CD4-positive, CD25-positive, alpha-beta regulatory T cell (primary cell): ENCODE measurements around the gene RANGRF. TPM values are rescaled to one million over a fixed set of nuclear protein-coding genes. Genes with fewer than 3 reads are reported as not detected.

Experiments
- ATAC-seq, 2 donors: fragments of 150-1000 bp; cut with Tn5 transposase; one replicate each; pipeline ENCODE4 v1.10.0; 2021; ENCODE audit warnings: low read depth in 2 of 2, moderate number of reproducible peaks in 2 of 2, moderate library complexity in 1 of 2
- DNase-seq, 3 donors: peaks; one replicate each; pipeline versions ENCODE4 v3.0.0 to v3.0.0-alpha.2; 2012 to 2022; ENCODE audit warnings: mixed read lengths in 1 of 3
- H3K27ac ChIP-seq: one replicate; pipeline ENCODE4 v1.7.0; 2013; ENCODE audit warnings: mild to moderate bottlenecking, low read length; ENCODE audit not compliant: insufficient read depth, poor library complexity, severe bottlenecking
- H3K27me3 ChIP-seq: one replicate; pipeline ENCODE4 v1.7.0; 2013; ENCODE audit warnings: low read length; ENCODE audit not compliant: control insufficient read depth, insufficient read depth
- H3K36me3 ChIP-seq: one replicate; pipeline ENCODE4 v1.7.0; 2013; ENCODE audit warnings: mild to moderate bottlenecking, low read length, moderate library complexity; ENCODE audit not compliant: control insufficient read depth, insufficient read depth
- H3K4me1 ChIP-seq: 2 replicates; pipeline ENCODE4 v1.7.0; 2013; ENCODE audit warnings: mild to moderate bottlenecking, low read length; ENCODE audit not compliant: insufficient read depth, control insufficient read depth, poor library complexity, severe bottlenecking
- H3K4me3 ChIP-seq: one replicate; pipeline ENCODE4 v1.7.0; 2013; ENCODE audit warnings: low read depth, mild to moderate bottlenecking, low read length, moderate library complexity
- H3K9me3 ChIP-seq, 2 experiments: 1 replicate in 1 of 2; 2 replicates in 1 of 2; pipeline ENCODE4 v1.7.0; 2013; ENCODE audit warnings: low read length in 2 of 2, mild to moderate bottlenecking in 1 of 2, moderate library complexity in 1 of 2; ENCODE audit not compliant: control insufficient read depth in 2 of 2
- H3K27ac Mint-ChIP-seq, 3 donors: one replicate each; pipeline ENCODE4 v1.8.0; 2020 to 2022; ENCODE audit warnings: mild to moderate bottlenecking in 3 of 3, mixed read lengths in 3 of 3, moderate library complexity in 2 of 3
- H3K27me3 Mint-ChIP-seq: one replicate; pipeline ENCODE4 v1.8.0; 2022; ENCODE audit warnings: mild to moderate bottlenecking, mixed read lengths
- H3K36me3 Mint-ChIP-seq: one replicate; pipeline ENCODE4 v1.8.0; 2020; ENCODE audit warnings: mixed read lengths
- H3K4me1 Mint-ChIP-seq, 4 donors: one replicate each; pipeline ENCODE4 v1.8.0; 2020 to 2022; ENCODE audit warnings: mixed read lengths in 4 of 4, mild to moderate bottlenecking in 1 of 4
- H3K4me3 Mint-ChIP-seq, 4 donors: one replicate each; pipeline ENCODE4 v1.8.0; 2020 to 2022; ENCODE audit warnings: mild to moderate bottlenecking in 4 of 4, mixed read lengths in 4 of 4, moderate library complexity in 3 of 4
- H3K9me3 Mint-ChIP-seq, 7 donors: one replicate each; pipeline ENCODE4 v1.8.0; 2020 to 2022; ENCODE audit warnings: mixed read lengths in 7 of 7, mild to moderate bottlenecking in 3 of 7, moderate library complexity in 2 of 7
- polyA plus RNA-seq, 4 donors: library from polyadenylated mRNA; unstranded; fragments of 300-500 nt; fragmentation: Illumina TruSeq; gene quantifications; one replicate each; pipeline ENCODE4 v1.2.3, GENCODE V29; 2021
- total RNA-seq: library from RNA; stranded (reverse); gene quantifications from one replicate; pipeline ENCODE4 v1.2.3, GENCODE V29; 2022

RANGRF gene
- total and polyA plus RNA-seq, 5 donors from 2014 or later: 40.0 to 131 (median 91.7) TPM

- Histone ChIP-seq H3K27ac (no peak overlapping the region), H3K9me3 (no peaks in the 10 kb centered on the region), H3K4me3 (no peak overlapping the region), H3K4me1 (peaks cover 3% of the 10 kb centered on the region), H3K27me3 (peaks cover 10% of the 10 kb centered on the region), H3K36me3 (no peaks in the 10 kb centered on the region)
- Mint-ChIP-seq H3K27me3 (peaks cover 30% of the 10 kb centered on the region), H3K9me3 (peaks cover 0 to 1% (median 0%) of the 10 kb centered on the region in 7 donors), H3K36me3 (no peaks in the 10 kb centered on the region), H3K27ac (no peak overlapping the region), H3K4me3 (no peak overlapping the region), H3K4me1 (no peaks in the 10 kb centered on the region)
- DNase-seq (no peak), ATAC-seq (no peak)
Measured at GRCh38 chr17:8332128-8332527, 43.7 kb downstream of the RANGRF start.

DNA sequence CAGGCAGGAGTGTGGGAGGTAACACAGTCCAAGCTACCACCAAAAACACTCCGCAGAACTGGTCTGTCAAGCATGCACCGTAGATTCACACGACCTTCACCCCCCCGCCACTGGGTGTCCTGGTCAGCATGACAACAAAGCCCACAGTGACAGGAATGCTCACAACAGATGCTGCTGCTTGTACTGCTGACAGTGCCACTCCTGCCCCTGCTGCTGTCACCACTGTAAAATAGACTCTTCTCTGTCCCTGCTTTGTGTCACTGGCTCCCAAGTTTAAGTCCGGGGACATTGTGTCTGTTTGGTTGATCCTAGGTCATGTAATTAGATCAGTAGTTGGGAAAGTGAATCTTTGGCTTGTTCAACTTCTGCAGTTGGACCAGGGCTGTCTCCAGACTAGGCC is 44.2 kb downstream of the RANGRF start:
- H3K4me3 Mint-ChIP-seq: no peak overlapping the region
- no peak overlapping the region for H3K27ac ChIP-seq
- no peaks in the 10 kb centered on the region for H3K36me3 Mint-ChIP-seq
- H3K27ac Mint-ChIP-seq: no peak overlapping the region
- no peaks in the 10 kb centered on the region for H3K36me3 ChIP-seq
- ATAC-seq: no peak
- no peak for DNase-seq
- H3K4me1 ChIP-seq: no peaks in the 10 kb centered on the region
- peaks cover 0 to under 1% (median under 1%) of the 10 kb centered on the region in 4 donors for H3K4me1 Mint-ChIP-seq
- peaks cover 25% of the 10 kb centered on the region for H3K27me3 Mint-ChIP-seq
- H3K9me3 ChIP-seq: no peaks in the 10 kb centered on the region
- peaks cover 8% of the 10 kb centered on the region for H3K27me3 ChIP-seq
- H3K9me3 Mint-ChIP-seq: peaks cover 0 to 1% (median 0%) of the 10 kb centered on the region in 7 donors
- no peak overlapping the region for H3K4me3 ChIP-seq

GRCh38 chr17:8333281-8333680 is 44.8 kb downstream of the RANGRF start:
- H3K4me1 ChIP-seq: peaks cover 5% of the 10 kb centered on the region
- H3K9me3 ChIP-seq: no peaks in the 10 kb centered on the region
- ATAC-seq: no peak
- no peak overlapping the region for H3K27ac ChIP-seq
- Mint-ChIP-seq H3K4me1 (peaks cover 0 to 6% (median 2%) of the 10 kb centered on the region in 4 donors), H3K36me3 (no peaks in the 10 kb centered on the region), H3K27me3 (peaks cover 19% of the 10 kb centered on the region), H3K4me3 (no peak overlapping the region), H3K27ac (no peak overlapping the region), H3K9me3 (peaks cover 0 to 1% (median 0%) of the 10 kb centered on the region in 7 donors)
- no peak for DNase-seq
- peaks cover 2% of the 10 kb centered on the region for H3K27me3 ChIP-seq
- H3K36me3 ChIP-seq: no peaks in the 10 kb centered on the region
- H3K4me3 ChIP-seq: no peak overlapping the region

DNA sequence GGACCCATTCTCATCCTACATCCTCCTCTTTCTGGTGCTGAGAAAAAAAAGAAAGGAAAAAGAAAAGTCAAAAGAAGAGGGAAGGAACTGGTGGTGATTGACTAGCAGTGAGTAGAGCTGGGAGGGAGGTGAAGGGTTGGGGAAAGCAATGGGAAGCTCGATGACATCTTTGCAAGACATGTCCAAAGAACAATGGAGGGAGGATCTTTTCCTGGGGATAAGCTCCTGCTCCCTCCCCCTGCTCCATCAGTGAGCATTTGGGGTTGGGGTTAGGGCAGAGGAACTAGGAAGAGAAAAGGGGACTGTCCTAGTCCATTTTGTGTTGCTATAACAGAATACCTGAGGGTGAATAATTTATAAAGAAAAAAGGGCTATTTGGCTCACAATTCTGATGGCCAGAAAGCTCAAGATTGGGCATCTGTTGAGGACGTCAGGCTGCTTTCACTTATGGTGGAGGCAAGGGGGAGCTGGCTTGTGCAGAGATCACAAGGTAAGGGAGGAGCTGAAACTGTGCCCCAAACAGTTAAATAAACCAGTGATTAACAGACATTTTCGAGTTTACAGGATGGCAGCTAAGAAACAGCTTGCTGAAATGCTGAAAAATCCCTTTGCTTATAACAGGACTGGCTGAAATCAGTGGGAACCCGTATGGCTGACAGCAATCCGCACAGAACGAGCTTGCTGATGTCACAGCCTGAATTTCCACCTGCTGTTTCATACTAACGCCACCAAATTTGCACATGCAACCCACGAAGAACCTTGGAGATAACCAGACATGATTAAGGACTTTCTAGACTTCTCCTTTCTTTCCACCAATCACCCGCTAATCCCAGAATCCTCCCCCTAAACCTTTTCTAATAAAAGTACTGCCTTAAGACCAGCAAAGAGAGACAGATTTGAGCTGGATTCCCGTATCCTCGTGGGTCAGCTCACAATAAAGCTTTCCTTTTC is 49.6 kb downstream of the RANGRF start:
- H3K36me3 Mint-ChIP-seq: no peaks in the 10 kb centered on the region
- no peaks in the 10 kb centered on the region for H3K9me3 ChIP-seq
- H3K9me3 Mint-ChIP-seq: peaks cover 0 to 1% (median 0%) of the 10 kb centered on the region in 7 donors
- no peak overlapping the region for H3K27ac ChIP-seq
- DNase-seq: peak in 1 of 3 donors; percentile 26
- peak overlapping the region; percentile 21 for H3K4me3 ChIP-seq
- no peaks in the 10 kb centered on the region for H3K27me3 ChIP-seq
- H3K27ac Mint-ChIP-seq: peak overlapping the region in 2 of 3 donors; percentile 37 to 39
- peak overlapping the region in 1 of 4 donors; percentile 31 for H3K4me3 Mint-ChIP-seq
- no peaks in the 10 kb centered on the region for H3K36me3 ChIP-seq
- peak in 1 of 2 donors; percentile 31 for ATAC-seq
- H3K4me1 Mint-ChIP-seq: peaks cover 0 to 8% (median 3%) of the 10 kb centered on the region in 4 donors
- H3K4me1 ChIP-seq: peaks cover 6% of the 10 kb centered on the region
- peaks cover 16% of the 10 kb centered on the region for H3K27me3 Mint-ChIP-seq

- DNase-seq: no peak
- H3K36me3 Mint-ChIP-seq: no peaks in the 10 kb centered on the region
- H3K9me3 Mint-ChIP-seq: peaks cover 0 to 1% (median 0%) of the 10 kb centered on the region in 7 donors
- H3K4me3 Mint-ChIP-seq: peak overlapping the region in 1 of 4 donors; percentile 38
- H3K4me1 Mint-ChIP-seq: peaks cover 0 to 8% (median 3%) of the 10 kb centered on the region in 4 donors
- H3K27me3 ChIP-seq: no peaks in the 10 kb centered on the region
- no peaks in the 10 kb centered on the region for H3K36me3 ChIP-seq
- H3K4me3 ChIP-seq: no peak overlapping the region
- no peaks in the 10 kb centered on the region for H3K9me3 ChIP-seq
- no peak overlapping the region for H3K27ac ChIP-seq
- peaks cover 16% of the 10 kb centered on the region for H3K27me3 Mint-ChIP-seq
- ATAC-seq: no peak
- peaks cover 6% of the 10 kb centered on the region for H3K4me1 ChIP-seq
- peak overlapping the region in 1 of 3 donors; percentile 39 for H3K27ac Mint-ChIP-seq
Measured at GRCh38 chr17:8338753-8339140, 50.3 kb downstream of the RANGRF start.

DNA sequence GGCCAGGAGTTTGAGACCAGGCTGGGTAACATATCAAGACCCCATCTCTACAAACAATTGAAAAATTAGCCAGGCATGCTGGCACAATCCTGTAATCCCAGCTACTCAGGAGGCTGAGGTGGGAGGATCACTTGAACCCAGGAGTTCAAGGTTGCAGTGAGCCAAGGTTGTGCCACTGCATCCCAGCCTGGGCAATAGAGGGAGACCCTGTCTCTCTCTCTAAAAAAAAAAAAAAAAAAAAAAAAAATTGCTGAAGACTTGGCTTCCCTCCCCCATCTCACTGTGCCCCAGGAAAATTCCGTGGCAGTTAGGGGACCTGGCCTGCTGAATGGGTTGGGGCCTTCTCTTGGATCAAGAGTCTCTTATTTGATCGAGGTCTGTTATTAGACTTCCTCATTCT is 51.1 kb downstream of the RANGRF start, which contains the start of gene ODF4:
Gene ODF4 (plus strand): TSS at position 301 of the 400 bp plus-strand sequence. CDS start 212 bp downstream, outside the sequence.
- peaks cover 16% of the 10 kb centered on the region for H3K27me3 Mint-ChIP-seq
- peak within 1 kb of the TSS in 1 of 4 donors; percentile 38 for H3K4me3 Mint-ChIP-seq
- Histone ChIP-seq H3K4me3 (no peak within 1 kb of the TSS), H3K36me3 (no peaks in the 10 kb centered on the region), H3K27ac (no peak within 1 kb of the TSS), H3K27me3 (no peaks in the 10 kb centered on the region), H3K9me3 (no peaks in the 10 kb centered on the region), H3K4me1 (peaks cover 6% of the 10 kb centered on the region)
- H3K4me1 Mint-ChIP-seq: peaks cover 0 to 8% (median 3%) of the 10 kb centered on the region in 4 donors
- H3K27ac Mint-ChIP-seq: peak within 1 kb of the TSS in 2 of 3 donors; percentile 39 to 89
- peaks cover 0 to 1% (median 0%) of the 10 kb centered on the region in 7 donors for H3K9me3 Mint-ChIP-seq
- no peak for ATAC-seq
- H3K36me3 Mint-ChIP-seq: no peaks in the 10 kb centered on the region
- DNase-seq: no peak
